ENCODE measurements around the gene AKAP13.

- TF ChIP-seq CTCF (IDR thresholded peaks at IDR 0.05; ENCODE audit: low read depth, low read length) (no peak), EZH2phosphoT487 (IDR thresholded peaks at IDR 0.05; ENCODE audit: low read depth) (no peak)
These were observed 25.9 kb upstream of the AKAP13 start for GRCh38 chr15:85354461-85354860.

Measured in OCI-LY3 (cell line).